ENCODE data around the gene SPAG4. TPM values are rescaled to one million over a fixed set of nuclear protein-coding genes. Genes with fewer than 3 reads are reported as not detected.
A peak's percentile ranks its signal among the peaks of the same experiment; 100 is the strongest.

SPAG4 gene
- total and polyA plus RNA-seq, 10 of the 15 experiments (the other 5 are each of a cell fraction or from before 2014, with no cell fraction given) = 0.90 to 12.5 (median 2.4) TPM

DNA sequence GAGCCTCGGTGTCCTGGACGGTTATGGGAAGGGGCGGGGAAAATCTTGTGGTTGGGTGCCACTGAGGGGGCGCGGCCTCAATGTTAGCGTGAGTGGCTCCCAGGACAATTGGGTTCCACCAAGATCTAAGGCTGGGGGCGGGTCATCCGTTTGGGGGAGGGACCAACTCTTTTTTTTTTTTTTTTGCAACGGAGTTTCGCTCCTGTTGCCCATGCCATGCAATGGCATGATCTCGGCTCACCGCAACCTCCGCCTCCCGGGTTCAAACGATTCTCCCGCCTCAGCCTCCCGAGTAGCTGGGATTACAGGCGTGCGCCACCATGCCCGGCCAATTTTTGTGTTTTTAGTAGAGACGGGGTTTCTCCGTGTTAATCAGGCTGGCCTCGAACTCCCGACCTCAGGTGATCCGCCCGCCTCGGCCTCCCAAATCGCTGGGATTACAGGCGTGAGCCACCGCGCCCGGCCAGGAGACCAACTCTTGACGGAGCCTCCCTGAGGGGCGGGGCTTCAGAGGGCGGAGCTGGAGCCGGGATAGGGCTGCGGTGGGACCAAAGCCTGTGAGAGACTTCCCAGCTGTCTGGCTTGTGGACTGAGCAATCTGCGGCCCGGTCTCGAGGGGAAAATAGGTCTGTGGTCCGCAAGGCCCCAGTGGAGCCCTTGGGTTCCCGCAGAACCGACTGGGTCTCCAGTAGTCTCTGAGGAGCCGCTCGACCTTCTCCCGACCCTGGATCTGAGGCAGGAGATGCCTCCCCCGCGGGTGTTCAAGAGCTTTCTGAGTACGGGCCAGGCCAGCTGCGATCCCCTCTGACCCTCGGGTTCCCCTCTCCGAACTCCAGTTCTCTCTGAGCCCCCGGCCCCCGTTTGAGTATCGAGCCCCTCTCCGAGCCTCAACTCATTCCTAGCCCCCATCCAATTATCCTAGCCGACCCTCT is 1.1 kb downstream of the SPAG4 start (continued):
- TF ChIP-seq, protein P1, sequence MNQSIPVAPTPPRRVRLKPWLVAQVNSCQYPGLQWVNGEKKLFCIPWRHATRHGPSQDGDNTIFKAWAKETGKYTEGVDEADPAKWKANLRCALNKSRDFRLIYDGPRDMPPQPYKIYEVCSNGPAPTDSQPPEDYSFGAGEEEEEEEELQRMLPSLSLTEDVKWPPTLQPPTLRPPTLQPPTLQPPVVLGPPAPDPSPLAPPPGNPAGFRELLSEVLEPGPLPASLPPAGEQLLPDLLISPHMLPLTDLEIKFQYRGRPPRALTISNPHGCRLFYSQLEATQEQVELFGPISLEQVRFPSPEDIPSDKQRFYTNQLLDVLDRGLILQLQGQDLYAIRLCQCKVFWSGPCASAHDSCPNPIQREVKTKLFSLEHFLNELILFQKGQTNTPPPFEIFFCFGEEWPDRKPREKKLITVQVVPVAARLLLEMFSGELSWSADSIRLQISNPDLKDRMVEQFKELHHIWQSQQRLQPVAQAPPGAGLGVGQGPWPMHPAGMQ (IDR thresholded peaks at IDR 0.05; ENCODE audit: borderline replicate concordance) = no peak
- TF ChIP-seq NRF1 (conservative IDR thresholded peaks at IDR 0.05; ENCODE audit: low read depth, low read length) = no peak
- TF ChIP-seq POU2F2 (IDR thresholded peaks at IDR 0.05; ENCODE audit: borderline replicate concordance, low read depth, low read length) = no peak
- TF ChIP-seq FOXK2 (IDR thresholded peaks at IDR 0.05) = no peak
- 0 out of 2 replicates have a peak, but pooled peaks have one; percentile 40 for TF ChIP-seq TCF7 (IDR thresholded peaks at IDR 0.05; ENCODE audit: borderline replicate concordance)
- peak; percentile 46; the same call in 1 of the 2 replicates for TF ChIP-seq RUNX3 (IDR thresholded peaks at IDR 0.05; ENCODE audit: low read length)
- TF ChIP-seq SMAD5 (IDR thresholded peaks at IDR 0.05; ENCODE audit: low read depth) = no peak
- no peak for TF ChIP-seq BRCA1 (IDR thresholded peaks at IDR 0.05; ENCODE audit: low read depth, low read length)
- no peak for TF ChIP-seq MYC (IDR thresholded peaks at IDR 0.05; ENCODE audit: insufficient read depth, insufficient read length, insufficient replicate concordance, low read length, severe bottlenecking)
- TF ChIP-seq GABPA (IDR thresholded peaks at IDR 0.05; ENCODE audit: low read depth) = no peak
- TF ChIP-seq CHD2 (IDR thresholded peaks at IDR 0.05; ENCODE audit: borderline replicate concordance, low read depth, low read length) = no peak
- no peak for TF ChIP-seq ZNF687 (IDR thresholded peaks at IDR 0.05)
- TF ChIP-seq, protein P2, sequence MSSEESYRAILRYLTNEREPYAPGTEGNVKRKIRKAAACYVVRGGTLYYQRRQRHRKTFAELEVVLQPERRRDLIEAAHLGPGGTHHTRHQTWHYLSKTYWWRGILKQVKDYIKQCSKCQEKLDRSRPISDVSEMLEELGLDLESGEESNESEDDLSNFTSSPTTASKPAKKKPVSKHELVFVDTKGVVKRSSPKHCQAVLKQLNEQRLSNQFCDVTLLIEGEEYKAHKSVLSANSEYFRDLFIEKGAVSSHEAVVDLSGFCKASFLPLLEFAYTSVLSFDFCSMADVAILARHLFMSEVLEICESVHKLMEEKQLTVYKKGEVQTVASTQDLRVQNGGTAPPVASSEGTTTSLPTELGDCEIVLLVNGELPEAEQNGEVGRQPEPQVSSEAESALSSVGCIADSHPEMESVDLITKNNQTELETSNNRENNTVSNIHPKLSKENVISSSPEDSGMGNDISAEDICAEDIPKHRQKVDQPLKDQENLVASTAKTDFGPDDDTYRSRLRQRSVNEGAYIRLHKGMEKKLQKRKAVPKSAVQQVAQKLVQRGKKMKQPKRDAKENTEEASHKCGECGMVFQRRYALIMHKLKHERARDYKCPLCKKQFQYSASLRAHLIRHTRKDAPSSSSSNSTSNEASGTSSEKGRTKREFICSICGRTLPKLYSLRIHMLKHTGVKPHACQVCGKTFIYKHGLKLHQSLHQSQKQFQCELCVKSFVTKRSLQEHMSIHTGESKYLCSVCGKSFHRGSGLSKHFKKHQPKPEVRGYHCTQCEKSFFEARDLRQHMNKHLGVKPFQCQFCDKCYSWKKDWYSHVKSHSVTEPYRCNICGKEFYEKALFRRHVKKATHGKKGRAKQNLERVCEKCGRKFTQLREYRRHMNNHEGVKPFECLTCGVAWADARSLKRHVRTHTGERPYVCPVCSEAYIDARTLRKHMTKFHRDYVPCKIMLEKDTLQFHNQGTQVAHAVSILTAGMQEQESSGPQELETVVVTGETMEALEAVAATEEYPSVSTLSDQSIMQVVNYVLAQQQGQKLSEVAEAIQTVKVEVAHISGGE (CRISPR knock-in tag; IDR thresholded peaks at IDR 0.05) = no peak
- TF ChIP-seq ATF7 (IDR thresholded peaks at IDR 0.05; ENCODE audit: low read depth) = peak; percentile 37; the same call in 1 of the 2 replicates
- no peak for TF ChIP-seq BCLAF1 (IDR thresholded peaks at IDR 0.05)
- TF ChIP-seq SP1 (IDR thresholded peaks at IDR 0.05; ENCODE audit: low read depth, low read length) = peak; percentile 85
- no peak for TF ChIP-seq PAX8 (IDR thresholded peaks at IDR 0.05)
- no peak for TF ChIP-seq SRF (IDR thresholded peaks at IDR 0.05; ENCODE audit: low read depth in 2 of 2, low read length in 2 of 2)

Measured in GM12878 (cell line).